Fibroblast of lung (primary cell): ENCODE data around the gene SIPA1L3.

Experiments
- CTCF ChIP-seq, 2 donors: IDR thresholded peaks in 1 of 2; conservative IDR thresholded peaks in 1 of 2; 1 replicate in 1 of 2; 2 replicates in 1 of 2; pipeline ENCODE4 v1.5.1; 2011 to 2012; ENCODE audit warnings: low read length in 2 of 2, control low read depth in 1 of 2, inconsistent platforms in 1 of 2, low read depth in 1 of 2, mild to moderate bottlenecking in 1 of 2
- EZH2 ChIP-seq: IDR thresholded peaks from 2 replicates; pipeline ENCODE4 v1.5.1; 2012; ENCODE audit warnings: low read length, control low read depth, mild to moderate bottlenecking; ENCODE audit errors: missing control alignments

GRCh38 chr19:37864501-37864900 is 42.5 kb upstream of the SIPA1L3 start:
- no peak for TF ChIP-seq CTCF (conservative IDR thresholded peaks at IDR 0.05 in 1 of 2, IDR thresholded peaks at IDR 0.05 in 1 of 2; ENCODE audit: low read depth in 1 of 2, low read length in 2 of 2)
- TF ChIP-seq EZH2: no peak
